ENCODE results near the gene SMIM20.

The SMIM20 gene

GRCh38 chr4:25977397-25978170, 63.6 kb downstream of the SMIM20 start:
- DNase-seq (ENCODE audit: low read depth, low spot score) = no peak
- no peak overlapping the region for H3K4me3 ChIP-seq (ENCODE audit: low read length)

GRCh38 chr4:25978327-25978726, 64.3 kb downstream of the SMIM20 start:
- no peak overlapping the region for H3K4me3 ChIP-seq (ENCODE audit: low read length)
- DNase-seq (ENCODE audit: low read depth, low spot score) = no peak

Data from Jurkat, Clone E6-1 (cell line).